A673 (cell line): ENCODE data around the gene MOV10.

Source experiments
- CTCF ChIP-seq: fragments of 300-800, 200-600 bp; sonication (generic); conservative IDR thresholded peaks from 2 replicates; pipeline ENCODE4 v1.5.1; 2017; ENCODE audit warnings: low read depth, mild to moderate bottlenecking, antibody characterized with exemption, low read length, moderate library complexity, mixed read lengths
- EZH2 ChIP-seq: fragments of 200-600 bp; sonication (generic); IDR thresholded peaks from 2 replicates; pipeline ENCODE4 v1.6.1; 2017; ENCODE audit warnings: borderline replicate concordance, low read depth, mild to moderate bottlenecking, mixed read lengths, antibody characterized with exemption, low read length; ENCODE audit not compliant: poor library complexity, severe bottlenecking

GRCh38 chr1:112676543-112676942 is 2.1 kb downstream of the MOV10 start:
- TF ChIP-seq CTCF (no peak), EZH2 (no peak)
